Right lobe of liver (tissue), 6 donors: ENCODE measurements around the gene CHRNG. TPM values are rescaled to one million over a fixed set of nuclear protein-coding genes. Genes with fewer than 3 reads are reported as not detected.

Experiments used
- ATAC-seq, 4 donors: fragments of 200-7000 bp; cut with Tn5 transposase; one replicate each; pipeline ENCODE4 v1.9.1; 2020; ENCODE audit warnings: mild to moderate bottlenecking in 4 of 4, moderate library complexity in 4 of 4
- DNase-seq, 3 donors: peaks; one replicate each; pipeline ENCODE4 v3.0.0-alpha.2; 2020
- H3K27ac ChIP-seq, 3 donors: fragments of 200-600 bp; one replicate each; pipeline ENCODE4 v1.8.0; 2022
- H3K27me3 ChIP-seq, 2 donors: fragments of 200-600 bp; one replicate each; pipeline ENCODE4 v1.8.0; 2022
- H3K36me3 ChIP-seq, 4 donors: fragments of 200-600 bp; sonication (generic) in 1 of 4; one replicate each; pipeline versions ENCODE4 v1.5.1 to v1.8.0; 2017 to 2022; ENCODE audit warnings: control low read depth in 1 of 4
- H3K4me1 ChIP-seq, 4 donors: fragments of 200-600 bp; sonication (generic) in 1 of 4; one replicate each; pipeline versions ENCODE4 v1.5.1 to v1.8.0; 2017 to 2022; ENCODE audit warnings: control low read depth in 1 of 4
- H3K4me3 ChIP-seq, 3 donors: fragments of 200-600 bp; one replicate each; pipeline ENCODE4 v1.8.0; 2022
- H3K9me3 ChIP-seq, 4 donors: fragments of 200-600 bp; sonication (generic) in 1 of 4; one replicate each; pipeline versions ENCODE4 v1.5.1 to v1.8.0; 2017 to 2022; ENCODE audit warnings: control low read depth in 1 of 4
- CTCF ChIP-seq, 4 donors: fragments of 200-600 bp in 3 of 4; fragments of 450-650 bp in 1 of 4; IDR thresholded peaks; one replicate each; pipeline versions ENCODE4 v1.5.1 to v1.8.0; 2016 to 2022; ENCODE audit warnings: antibody characterized with exemption in 4 of 4, mild to moderate bottlenecking in 2 of 4
- POLR2A ChIP-seq: fragments of 450-650 bp; IDR thresholded peaks from one replicate; pipeline ENCODE4 v1.6.1; 2017; ENCODE audit warnings: antibody characterized with exemption, mild to moderate bottlenecking
- WGBS: methylation state at CpG from one replicate; pipeline ENCODE4 v1.1.6; 2018; ENCODE audit warnings: low coverage, low lambda C conversion rate; ENCODE audit not compliant: insufficient coverage; ENCODE audit errors: missing lambda C conversion rate; 5-methylcytosine and 5-hydroxymethylcytosine counted together
- intact Hi-C, 2 donors: fragments of 100-400 bp; cut with DNase I; formaldehyde crosslinking; loops; one replicate each; pipeline versions ENCODE4 v1.11.2 to v1.14.1; 2022
- total RNA-seq, 6 experiments: library from RNA; depleted of rRNA in 2 of 6; stranded (reverse); fragments of >200 nt in 2 of 6; fragmentation: NEBNext Ultra II Directional in 3 of 6; extraction: Animal tissue kit (Norgen Biotek cat#: 25700) in 3 of 6; gene quantifications; one replicate each; pipeline versions ENCODE4 v1.1.0 to v1.2.4, GENCODE V29; 2016 to 2023
- donor health status: DM: no; HTN: yes; CAD: no.
- donor health status: DM: no; HTN: no; CAD: no.
- donor health status: DM: no; HTN: no; CAD: no.
- donor health status: DM: no; HTN: yes; CAD: no.
- donor health status: DM: no; HTN: yes; CAD: no.

Gene CHRNG
- total RNA-seq, 6 experiments from 2014 or later = not detected

DNA sequence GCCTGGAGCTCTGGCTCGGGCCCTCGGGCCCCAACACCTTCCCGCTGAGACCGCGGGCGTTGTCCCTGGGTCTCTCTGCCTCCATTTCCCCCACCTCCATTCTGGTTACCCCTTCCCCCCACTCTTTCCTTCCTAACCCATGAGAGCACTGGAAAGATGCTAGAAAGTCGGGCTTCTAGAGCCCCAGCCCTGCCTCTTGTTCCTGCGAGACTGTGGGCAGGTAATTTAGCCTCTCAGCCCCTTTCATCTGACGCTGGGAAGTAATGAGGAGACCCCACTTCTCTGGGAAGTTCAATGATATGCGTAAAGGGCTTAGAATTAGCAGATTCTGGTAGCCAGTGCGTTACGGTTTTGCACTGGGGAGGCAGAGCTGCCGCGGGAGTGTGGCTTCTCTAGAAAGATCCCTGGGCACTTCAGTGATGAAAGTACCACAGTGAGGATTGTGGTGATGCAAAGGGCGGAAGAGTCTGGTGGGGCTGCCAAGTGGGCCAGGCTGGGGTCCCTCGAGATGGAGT is 35.6 kb upstream of the CHRNG start:
- H3K4me1 ChIP-seq = peaks cover 0 to 8% (median 0%) of the 10 kb centered on the region in 4 donors
- H3K4me3 ChIP-seq = no peak overlapping the region
- TF ChIP-seq POLR2A (no peak), CTCF (IDR thresholded peaks at IDR 0.05) (no peak)
- WGBS = 34% methylated on average over 14 of the region's 16 CpGs
- no peak overlapping the region for H3K27ac ChIP-seq
- ATAC-seq (no peak), DNase-seq (no peak)
- no peaks in the 10 kb centered on the region for H3K27me3 ChIP-seq
- no peaks in the 10 kb centered on the region for H3K36me3 ChIP-seq
- H3K9me3 ChIP-seq = no peaks in the 10 kb centered on the region
- intact Hi-C loops = no loop called here

DNA sequence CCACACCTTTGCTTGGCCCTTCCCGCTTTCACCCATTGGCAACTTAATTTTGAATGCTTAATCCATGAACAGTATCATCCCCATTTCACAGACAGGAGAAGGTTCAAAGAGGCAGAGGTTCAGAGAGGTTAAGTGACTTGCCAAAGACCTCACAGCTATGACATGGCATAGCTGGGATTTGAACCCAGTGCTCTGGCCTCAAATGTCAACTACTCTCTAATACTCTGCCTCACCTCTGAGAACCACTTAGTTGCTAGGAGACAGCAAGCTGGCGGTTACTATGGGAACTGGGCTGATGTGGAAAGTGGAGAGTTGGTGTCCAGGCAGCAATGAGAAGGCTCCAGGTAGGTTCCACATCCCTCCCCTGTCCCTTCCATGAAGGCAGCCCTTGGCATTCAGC is 35.1 kb upstream of the CHRNG start:
- no peak for TF ChIP-seq POLR2A
- no peak for TF ChIP-seq CTCF (IDR thresholded peaks at IDR 0.05)
- intact Hi-C loops = no loop called here
- H3K4me1 ChIP-seq = peaks cover 0 to 8% (median 0%) of the 10 kb centered on the region in 4 donors
- H3K4me3 ChIP-seq = no peak overlapping the region
- no peak overlapping the region for H3K27ac ChIP-seq
- H3K27me3 ChIP-seq = no peaks in the 10 kb centered on the region
- no peaks in the 10 kb centered on the region for H3K9me3 ChIP-seq
- 100% methylated on average over 1 of the region's 2 CpGs for WGBS
- ATAC-seq (no peak), DNase-seq (no peak)
- no peaks in the 10 kb centered on the region for H3K36me3 ChIP-seq

- Histone ChIP-seq H3K4me3 (no peak overlapping the region), H3K36me3 (no peaks in the 10 kb centered on the region), H3K27me3 (no peaks in the 10 kb centered on the region), H3K4me1 (peaks cover 0 to 8% (median 0%) of the 10 kb centered on the region in 4 donors), H3K9me3 (no peaks in the 10 kb centered on the region), H3K27ac (no peak overlapping the region)
- TF ChIP-seq POLR2A (no peak), CTCF (IDR thresholded peaks at IDR 0.05) (no peak)
- intact Hi-C loops = no loop called here
- ATAC-seq = no peak
- 41% methylated on average over 7 of the region's 10 CpGs for WGBS
- DNase-seq = no peak
Observed at GRCh38 chr2:232505856-232506255, 33.6 kb upstream of the CHRNG start.

DNA sequence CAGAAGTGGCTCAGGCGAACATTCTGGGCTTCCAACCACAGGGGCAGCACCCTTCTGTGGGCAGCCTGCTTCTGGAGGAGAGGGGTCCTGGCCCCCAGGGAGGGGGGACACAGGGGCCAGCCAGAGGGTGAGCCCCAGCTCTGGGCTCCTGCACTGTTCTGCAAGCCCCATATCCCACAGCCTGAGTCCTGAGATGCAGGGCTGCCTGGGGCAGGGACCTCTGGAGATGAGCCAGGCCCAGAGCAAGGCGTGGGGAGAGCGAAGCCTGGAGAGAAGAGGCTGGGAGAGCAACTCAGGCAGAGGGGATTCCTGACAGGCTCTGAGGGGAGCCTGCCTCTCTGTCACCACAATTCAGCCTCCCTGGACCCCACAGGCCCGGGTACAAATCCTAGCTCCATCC is 32.8 kb upstream of the CHRNG start:
- no peaks in the 10 kb centered on the region for H3K9me3 ChIP-seq
- no peaks in the 10 kb centered on the region for H3K36me3 ChIP-seq
- no peak for TF ChIP-seq CTCF (IDR thresholded peaks at IDR 0.05)
- no peak for TF ChIP-seq POLR2A
- intact Hi-C loops = no loop called here
- no peak overlapping the region for H3K4me3 ChIP-seq
- no peaks in the 10 kb centered on the region for H3K27me3 ChIP-seq
- no peak overlapping the region for H3K27ac ChIP-seq
- ATAC-seq (no peak), DNase-seq (no peak)
- no CpG with 5 or more reads among the region's 4 CpGs for WGBS
- peaks cover 0 to 8% (median 0%) of the 10 kb centered on the region in 4 donors for H3K4me1 ChIP-seq

GRCh38 chr2:232508251-232508650 is 31.2 kb upstream of the CHRNG start:
- WGBS = 100% methylated on average over 1 of the region's 7 CpGs
- no peaks in the 10 kb centered on the region for H3K27me3 ChIP-seq
- no peak for TF ChIP-seq CTCF (IDR thresholded peaks at IDR 0.05)
- no peak for TF ChIP-seq POLR2A

More at GRCh38 chr2:232508251-232508650, 31.2 kb upstream of the CHRNG start:
- H3K4me3 ChIP-seq = no peak overlapping the region
- H3K4me1 ChIP-seq = peaks cover 0 to 3% (median 0%) of the 10 kb centered on the region in 4 donors
- no peaks in the 10 kb centered on the region for H3K36me3 ChIP-seq
- no peak for DNase-seq
- H3K9me3 ChIP-seq = no peaks in the 10 kb centered on the region
- ATAC-seq = no peak
- no peak overlapping the region for H3K27ac ChIP-seq
- intact Hi-C loops = no loop called here
